Left cardiac atrium (tissue), 4 donors: ENCODE results near the gene FBXL17. TPM values are rescaled to one million over a fixed set of nuclear protein-coding genes. Genes with fewer than 3 reads are reported as not detected.

Experiments
- ATAC-seq, 2 donors: fragments of 200-7000 bp; cut with Tn5 transposase; one replicate each; pipeline ENCODE4 v1.9.1; 2020; ENCODE audit warnings: mild to moderate bottlenecking in 2 of 2, moderate library complexity in 2 of 2
- DNase-seq: peaks from one replicate; pipeline ENCODE4 v3.0.0-alpha.2; 2020
- intact Hi-C, 2 donors: fragments of 100-400 bp; cut with DNase I; formaldehyde crosslinking; loops; one replicate each; pipeline versions ENCODE4 v1.14.1 to v1.15.1; 2022 to 2023
- total RNA-seq, 2 donors: library from RNA; stranded (reverse); fragmentation: NEBNext Ultra II Directional; extraction: Animal tissue kit (Norgen Biotek cat#: 25700); gene quantifications; one replicate each; pipeline ENCODE4 v1.2.1, GENCODE V29; 2021
- donor health status: DM: no; HTN: yes; CAD: no.
- donor health status: DM: no; HTN: yes; CAD: no; lungs with severe emphysema.
- donor health status: DM: yes; HTN: yes; CAD: no.
- donor health status: Dilated cardiomyopathy.

FBXL17 gene
- total RNA-seq, 2 donors from 2014 or later = 25.0 to 32.9 TPM

GRCh38 chr5:107916731-107917725 is 464.9 kb downstream of the FBXL17 start:
- ATAC-seq = no peak

DNA sequence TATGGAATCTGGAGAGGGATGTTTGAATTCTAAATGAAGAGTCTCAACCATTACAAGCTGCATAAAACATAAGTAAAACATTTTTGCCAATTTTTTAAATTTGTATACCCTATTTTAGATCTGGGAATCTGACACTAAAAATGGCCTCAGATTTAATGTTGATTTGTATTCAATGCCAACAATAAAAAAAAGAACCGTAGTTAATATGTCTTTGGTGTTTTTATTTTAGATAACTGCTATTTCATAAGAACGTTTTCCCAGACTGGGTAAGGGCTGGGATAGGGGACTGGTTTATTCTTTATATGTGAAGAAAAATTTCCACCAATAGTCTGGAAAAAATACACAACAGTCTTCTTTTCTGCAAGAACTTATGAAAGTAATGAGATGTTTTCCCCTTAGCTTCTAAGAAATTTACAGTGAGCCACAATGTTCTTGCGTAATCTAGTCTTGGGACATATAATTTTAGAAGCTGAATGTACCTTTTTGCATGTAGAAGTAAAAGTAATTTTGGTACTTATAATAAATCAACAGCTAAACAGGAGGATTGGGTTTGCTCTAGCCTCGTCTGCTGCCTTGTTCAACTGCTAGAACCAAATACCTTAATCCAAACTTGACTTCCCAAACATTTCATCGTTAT is 466.6 kb downstream of the FBXL17 start:
- intact Hi-C loops = no loop called here
- DNase-seq (no peak), ATAC-seq (no peak)

More at GRCh38 chr5:107916731-107917725, 464.9 kb downstream of the FBXL17 start:
- intact Hi-C loops = no loop called here
- no peak for DNase-seq

DNA sequence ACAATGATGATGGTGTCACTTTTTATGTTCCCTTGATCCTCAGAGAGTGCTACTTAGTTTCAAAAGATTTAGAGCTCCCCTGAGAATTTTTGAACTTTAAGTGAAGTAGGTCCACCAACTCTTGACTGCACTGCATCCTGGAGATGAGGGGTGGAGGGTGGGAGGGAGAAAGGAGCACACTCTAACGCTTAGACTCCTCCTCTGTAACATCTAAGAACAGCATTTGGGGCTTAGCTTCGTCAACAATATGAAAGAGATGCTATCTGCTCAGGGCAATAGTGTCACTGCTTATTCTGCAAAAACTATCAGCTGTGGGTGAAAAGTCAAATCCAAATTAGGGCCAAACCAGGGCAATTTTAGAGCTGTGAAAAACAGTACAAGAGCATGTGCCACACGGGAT is 468.4 kb downstream of the FBXL17 start:
- DNase-seq (no peak), ATAC-seq (no peak)
- intact Hi-C loops = no loop called here

DNA sequence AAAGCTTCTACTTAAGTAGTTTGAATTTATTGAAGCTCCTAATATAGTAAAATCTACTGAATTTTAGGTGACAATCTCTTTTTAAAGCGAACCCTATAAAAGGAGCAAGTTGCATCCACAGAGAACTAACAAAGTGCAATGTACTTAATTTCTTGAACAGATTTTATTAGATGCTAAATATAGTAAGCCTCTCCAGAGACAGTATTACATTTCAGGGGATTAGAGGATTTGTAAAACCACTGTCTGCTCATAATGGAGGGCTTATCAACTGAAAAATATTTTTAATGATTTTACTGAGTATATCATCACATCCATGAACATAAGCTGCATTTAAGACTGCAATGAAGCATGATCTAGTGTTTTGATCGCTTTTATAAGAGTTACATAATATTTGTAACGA is 481.2 kb downstream of the FBXL17 start:
- no peak for DNase-seq
- intact Hi-C loops = no loop called here

GRCh38 chr5:107894361-107894760 is 487.5 kb downstream of the FBXL17 start:
- no peak for ATAC-seq
- intact Hi-C loops = no loop called here
- no peak for DNase-seq

More for the DNA sequence above, 481.2 kb downstream of the FBXL17 start:
- ATAC-seq = no peak

DNA sequence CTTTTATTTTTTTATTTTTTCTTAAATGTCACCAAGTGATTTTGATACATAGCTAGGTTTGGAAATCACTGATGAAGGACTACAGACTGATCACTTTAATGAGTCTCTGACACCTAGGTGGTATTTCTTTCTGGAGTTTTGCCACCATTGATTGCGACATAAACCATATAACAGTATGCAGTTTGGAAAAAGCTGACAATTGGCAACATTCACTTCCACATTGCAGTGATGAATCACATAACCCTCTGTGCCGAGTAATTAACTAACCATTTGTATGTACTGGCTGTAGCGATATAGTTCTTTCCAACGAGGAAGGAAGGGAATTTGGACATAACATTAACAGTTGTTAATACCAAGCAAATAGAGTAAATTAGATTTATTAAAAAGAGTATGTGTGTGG is 488.3 kb downstream of the FBXL17 start:
- ATAC-seq (peak; percentile 57 to 93), DNase-seq (no peak)
- intact Hi-C loops = no loop called here

GRCh38 chr5:107889387-107889786 is 492.5 kb downstream of the FBXL17 start:
- intact Hi-C loops = no loop called here
- DNase-seq = no peak
- ATAC-seq = no peak

- no peak for ATAC-seq
- DNase-seq = no peak
- intact Hi-C loops = no loop called here
These were observed 493.4 kb downstream of the FBXL17 start for GRCh38 chr5:107888541-107888940.

GRCh38 chr5:107887166-107887943 is 494.5 kb downstream of the FBXL17 start:
- DNase-seq = no peak
- intact Hi-C loops = no loop called here
- ATAC-seq = no peak

GRCh38 chr5:107885601-107886000 is 496.3 kb downstream of the FBXL17 start:
- ATAC-seq = no peak
- intact Hi-C loops = no loop called here
- DNase-seq = no peak

GRCh38 chr5:107884871-107885270 is 497.0 kb downstream of the FBXL17 start:
- DNase-seq (no peak), ATAC-seq (no peak)
- intact Hi-C loops = no loop called here

DNA sequence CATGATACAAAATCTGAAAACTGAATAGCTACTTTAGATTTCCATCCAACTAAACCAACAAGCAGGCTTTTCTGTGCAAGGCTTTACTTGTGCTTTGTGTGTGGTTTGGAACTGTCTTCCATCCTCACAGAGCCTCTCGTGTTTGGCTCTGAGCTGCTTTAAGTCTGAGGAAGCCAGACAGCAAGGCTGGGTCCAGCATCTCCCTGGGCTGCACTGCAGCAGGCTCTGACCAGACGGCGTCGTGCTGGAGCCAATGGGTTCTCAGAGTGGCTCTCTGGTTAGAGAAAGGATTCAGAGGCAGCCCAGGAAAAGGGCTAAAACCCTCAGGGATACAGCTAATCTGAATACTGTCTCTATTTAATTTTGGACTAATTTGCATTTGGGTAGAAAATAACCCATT is 503.2 kb downstream of the FBXL17 start:
- ATAC-seq (no peak), DNase-seq (no peak)
- intact Hi-C loops = no loop called here

- no peak for DNase-seq
- intact Hi-C loops = no loop called here
- ATAC-seq = no peak
These were observed 505.0 kb downstream of the FBXL17 start for GRCh38 chr5:107876906-107877305.

DNA sequence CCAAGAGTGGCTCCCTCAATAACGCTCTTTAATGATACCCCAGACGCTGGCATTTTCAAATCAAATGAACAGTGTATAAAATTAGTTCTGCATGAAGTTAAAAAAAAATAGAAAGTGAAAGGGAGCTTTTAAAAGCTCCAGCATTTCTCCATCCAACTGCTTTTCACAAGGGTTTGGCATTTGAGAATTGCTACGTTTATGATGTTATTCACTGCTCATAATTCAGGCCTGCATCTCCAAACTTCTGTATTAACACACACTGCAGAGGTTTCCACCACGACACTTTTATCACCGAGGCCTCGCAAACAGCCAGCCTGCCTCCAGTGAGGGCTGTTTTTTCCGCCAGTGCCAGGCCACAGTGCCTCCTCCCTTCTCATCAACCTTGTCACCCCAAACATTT is 505.6 kb downstream of the FBXL17 start:
- intact Hi-C loops = no loop called here
- DNase-seq (no peak), ATAC-seq (no peak)

DNA sequence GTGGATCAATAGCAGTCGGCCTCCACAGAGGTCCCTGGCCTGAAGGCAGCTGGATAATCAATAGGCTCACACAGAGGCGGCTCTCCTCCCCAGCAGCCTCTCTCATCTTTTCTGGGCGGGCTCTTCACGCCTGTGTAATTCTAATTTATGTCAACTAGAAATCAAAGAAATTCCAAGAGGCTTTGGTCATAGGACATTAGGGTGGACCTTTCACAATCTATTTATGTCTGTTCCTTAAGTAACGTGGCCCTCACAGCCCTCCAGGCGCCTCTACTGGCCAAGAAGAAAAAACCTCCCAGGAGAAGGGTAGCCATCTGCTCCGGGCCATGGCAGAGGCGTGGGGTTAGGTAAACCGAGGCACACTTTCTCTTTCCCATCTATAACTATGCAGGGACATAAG is 506.1 kb downstream of the FBXL17 start:
- intact Hi-C loops = no loop called here
- DNase-seq (no peak), ATAC-seq (no peak)

- ATAC-seq (no peak), DNase-seq (no peak)
- intact Hi-C loops = no loop called here
These were observed 507.1 kb downstream of the FBXL17 start for GRCh38 chr5:107874795-107875194.

DNA sequence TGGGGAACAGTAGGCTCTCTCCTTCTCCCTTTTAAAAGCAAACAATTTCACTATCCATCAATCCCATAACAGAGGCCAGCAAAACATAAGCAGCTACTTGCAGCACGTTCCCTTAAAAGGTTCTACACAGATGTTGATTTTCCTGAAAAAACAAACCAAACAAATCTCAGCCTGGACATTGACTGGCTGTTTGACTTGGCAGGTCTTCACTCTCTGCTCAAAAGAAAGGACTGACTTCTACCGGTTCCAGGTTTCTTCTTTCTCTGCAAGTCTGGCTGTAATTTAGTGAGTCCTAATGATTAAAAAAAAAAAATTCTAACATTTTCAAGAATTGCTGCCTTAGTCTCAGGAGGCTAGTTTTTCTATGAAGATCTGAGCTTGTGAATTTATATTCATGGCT is 508.0 kb downstream of the FBXL17 start:
- no peak for ATAC-seq
- no peak for DNase-seq
- intact Hi-C loops = no loop called here

GRCh38 chr5:107871023-107871422 is 510.9 kb downstream of the FBXL17 start:
- intact Hi-C loops = no loop called here
- no peak for ATAC-seq
- DNase-seq = no peak

- no peak for ATAC-seq
- intact Hi-C loops = no loop called here
These were observed 512.3 kb downstream of the FBXL17 start for GRCh38 chr5:107869438-107870115.

More at GRCh38 chr5:107869438-107870115, 512.3 kb downstream of the FBXL17 start:
- no peak for DNase-seq
